ENCODE measurements around the gene OPRL1. TPM values are rescaled to one million over a fixed set of nuclear protein-coding genes. Genes with fewer than 3 reads are reported as not detected.
A peak's percentile ranks its signal among the peaks of the same experiment; 100 is the strongest.
"Not testable (repeated sequence)": the region's sequence is repeated elsewhere in the genome, so short reads cannot be mapped to it uniquely, and the experiment has no call there.

OPRL1 gene
- total RNA-seq, 1 donor: 0.72 TPM

DNA sequence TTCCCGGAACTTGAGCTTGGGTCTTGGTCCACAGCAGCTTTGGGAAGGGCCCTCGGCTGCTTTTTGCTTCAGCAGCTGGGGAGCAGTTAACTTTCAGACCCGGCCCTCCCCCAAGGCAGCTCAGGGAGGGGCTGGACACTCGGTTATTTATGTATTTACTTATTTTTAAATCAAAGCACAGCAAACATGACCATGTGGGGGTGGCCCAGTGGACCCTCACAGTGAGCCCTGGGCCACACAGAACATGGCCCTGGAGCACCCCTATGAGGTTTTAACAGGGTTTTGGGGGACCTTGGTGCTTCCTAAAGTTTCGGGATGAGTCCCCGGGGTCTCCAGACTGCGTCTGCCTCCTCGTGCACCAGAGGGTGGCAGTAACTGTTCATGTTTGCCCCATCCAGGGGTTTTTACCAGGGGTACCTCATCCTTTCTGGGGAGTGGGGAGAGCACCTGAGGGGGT lies 54.1 kb downstream of the OPRL1 start:
- TF ChIP-seq, protein P1, sequence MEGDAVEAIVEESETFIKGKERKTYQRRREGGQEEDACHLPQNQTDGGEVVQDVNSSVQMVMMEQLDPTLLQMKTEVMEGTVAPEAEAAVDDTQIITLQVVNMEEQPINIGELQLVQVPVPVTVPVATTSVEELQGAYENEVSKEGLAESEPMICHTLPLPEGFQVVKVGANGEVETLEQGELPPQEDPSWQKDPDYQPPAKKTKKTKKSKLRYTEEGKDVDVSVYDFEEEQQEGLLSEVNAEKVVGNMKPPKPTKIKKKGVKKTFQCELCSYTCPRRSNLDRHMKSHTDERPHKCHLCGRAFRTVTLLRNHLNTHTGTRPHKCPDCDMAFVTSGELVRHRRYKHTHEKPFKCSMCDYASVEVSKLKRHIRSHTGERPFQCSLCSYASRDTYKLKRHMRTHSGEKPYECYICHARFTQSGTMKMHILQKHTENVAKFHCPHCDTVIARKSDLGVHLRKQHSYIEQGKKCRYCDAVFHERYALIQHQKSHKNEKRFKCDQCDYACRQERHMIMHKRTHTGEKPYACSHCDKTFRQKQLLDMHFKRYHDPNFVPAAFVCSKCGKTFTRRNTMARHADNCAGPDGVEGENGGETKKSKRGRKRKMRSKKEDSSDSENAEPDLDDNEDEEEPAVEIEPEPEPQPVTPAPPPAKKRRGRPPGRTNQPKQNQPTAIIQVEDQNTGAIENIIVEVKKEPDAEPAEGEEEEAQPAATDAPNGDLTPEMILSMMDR (IDR thresholded peaks at IDR 0.05; ENCODE audit: extremely low read depth, low read depth, low read length): peak; percentile 14
- H3K36me3 ChIP-seq (ENCODE audit: insufficient read depth, low read length): no peaks in the 10 kb centered on the region
- H3K9me3 ChIP-seq (ENCODE audit: low read depth, low read length): no peaks in the 10 kb centered on the region
- no peak overlapping the region for H3K4me3 ChIP-seq (ENCODE audit: insufficient read depth, low read length)
- no peaks in the 10 kb centered on the region for H3K4me1 ChIP-seq (ENCODE audit: insufficient read depth, low read length)
- H3K4me2 ChIP-seq (ENCODE audit: insufficient read depth, low read length): no peak overlapping the region
- H2AFZ ChIP-seq (ENCODE audit: low read length): no peak overlapping the region
- H3K27ac ChIP-seq (ENCODE audit: low read depth, low read length): no peak overlapping the region
- no peaks in the 10 kb centered on the region for H4K20me1 ChIP-seq (ENCODE audit: insufficient read depth, low read length)
- H3K27me3 ChIP-seq (ENCODE audit: insufficient read depth, low read length): no peaks in the 10 kb centered on the region
- peak; percentile 70 for DNase-seq (ENCODE audit: insufficient read length, low spot score, missing footprints)
- H3K79me2 ChIP-seq (ENCODE audit: insufficient read depth, low read length): no peaks in the 10 kb centered on the region

DNA sequence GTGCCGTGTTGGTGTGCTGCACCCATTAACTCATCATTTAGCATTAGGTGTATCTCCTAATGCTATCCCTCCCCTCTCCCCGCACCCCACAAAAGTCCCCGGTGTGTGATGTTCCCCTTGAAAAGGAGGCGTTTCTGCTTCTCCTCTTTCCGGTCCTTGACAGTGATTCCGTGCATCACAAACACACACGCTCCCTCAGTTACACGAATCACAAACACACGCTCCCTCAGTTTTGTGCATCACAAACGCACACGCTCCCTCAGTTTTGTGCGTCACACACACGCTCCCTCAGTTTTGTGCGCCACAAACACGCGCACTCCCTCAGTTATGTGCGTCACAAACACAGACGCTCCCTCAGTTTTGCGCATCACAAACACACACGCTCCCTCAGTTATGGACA lies 54.9 kb downstream of the OPRL1 start:
- DNase-seq (ENCODE audit: insufficient read length, low spot score, missing footprints): peak; percentile 73
- H3K4me3 ChIP-seq (ENCODE audit: insufficient read depth, low read length); H2AFZ ChIP-seq (ENCODE audit: low read length); H3K4me2 ChIP-seq (ENCODE audit: insufficient read depth, low read length); H4K20me1 ChIP-seq (ENCODE audit: insufficient read depth, low read length); H3K79me2 ChIP-seq (ENCODE audit: insufficient read depth, low read length); H3K27ac ChIP-seq (ENCODE audit: low read depth, low read length); H3K9me3 ChIP-seq (ENCODE audit: low read depth, low read length); H3K36me3 ChIP-seq (ENCODE audit: insufficient read depth, low read length); H3K4me1 ChIP-seq (ENCODE audit: insufficient read depth, low read length); H3K27me3 ChIP-seq (ENCODE audit: insufficient read depth, low read length): not testable (repeated sequence)

DNA sequence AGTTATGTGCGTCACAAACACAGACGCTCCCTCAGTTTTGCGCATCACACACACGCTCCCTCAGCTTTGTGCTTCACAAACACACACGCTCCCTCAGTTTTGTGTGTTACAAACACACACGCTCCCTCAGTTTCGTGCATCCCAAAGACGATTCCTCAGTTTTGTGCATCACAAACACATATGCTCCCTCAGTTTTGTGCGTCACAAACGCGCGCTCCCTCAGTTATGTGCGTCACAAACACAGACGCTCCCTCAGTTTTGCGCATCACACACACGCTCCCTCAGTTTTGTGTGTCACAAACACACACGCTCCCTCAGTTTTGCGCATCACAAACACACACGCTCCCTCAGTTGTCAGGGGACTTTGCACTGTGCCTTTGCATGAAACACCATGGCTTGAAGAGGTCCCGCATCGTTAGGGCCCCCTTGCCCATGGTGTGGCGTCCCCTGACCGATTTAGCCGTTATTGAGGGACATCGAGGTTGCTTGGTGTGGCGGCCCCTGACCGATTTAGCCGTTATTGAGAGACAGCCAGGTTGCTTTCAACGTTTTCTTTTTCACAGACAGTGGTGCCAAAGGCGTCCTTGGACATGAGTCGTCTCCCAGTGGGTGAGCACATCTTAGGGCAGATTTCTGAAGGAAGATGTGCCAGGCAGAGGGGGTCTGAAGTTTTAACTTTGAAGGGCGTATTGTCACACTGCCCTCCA lies 56.3 kb downstream of the OPRL1 start:
- Histone ChIP-seq H3K27me3 (ENCODE audit: insufficient read depth, low read length) (no peaks in the 10 kb centered on the region), H3K4me3 (ENCODE audit: insufficient read depth, low read length) (no peak overlapping the region), H2AFZ (ENCODE audit: low read length) (no peak overlapping the region), H3K79me2 (ENCODE audit: insufficient read depth, low read length) (no peaks in the 10 kb centered on the region), H3K4me1 (ENCODE audit: insufficient read depth, low read length) (no peaks in the 10 kb centered on the region), H3K9me3 (ENCODE audit: low read depth, low read length) (no peaks in the 10 kb centered on the region), H3K36me3 (ENCODE audit: insufficient read depth, low read length) (no peaks in the 10 kb centered on the region), H3K4me2 (ENCODE audit: insufficient read depth, low read length) (no peak overlapping the region), H3K27ac (ENCODE audit: low read depth, low read length) (no peak overlapping the region), H4K20me1 (ENCODE audit: insufficient read depth, low read length) (no peaks in the 10 kb centered on the region)
- DNase-seq (ENCODE audit: insufficient read length, low spot score, missing footprints): peak; percentile 45
- TF ChIP-seq, protein P1 (IDR thresholded peaks at IDR 0.05; ENCODE audit: extremely low read depth, low read depth, low read length): no peak

DNA sequence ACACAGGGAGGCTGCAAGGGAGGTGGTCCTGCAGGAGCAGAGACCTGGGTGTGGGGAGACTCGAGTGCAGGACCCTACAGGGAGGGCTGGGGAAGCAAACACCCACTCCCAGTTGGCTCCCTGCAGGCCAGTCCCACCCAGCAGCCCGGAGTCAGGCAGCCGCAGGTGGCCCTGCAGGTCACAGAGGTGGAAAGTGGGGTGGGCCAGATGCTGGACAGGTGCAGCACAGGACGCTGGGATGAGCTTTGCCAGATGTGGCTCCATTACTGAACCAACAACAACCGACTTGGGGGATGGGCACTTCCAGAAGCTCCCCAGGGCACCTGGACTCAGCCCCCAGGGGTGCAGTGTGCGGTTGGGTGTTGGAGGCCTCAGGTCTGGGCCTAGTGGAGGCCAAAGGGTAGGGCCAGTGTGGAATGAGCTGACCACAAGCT lies 57.7 kb downstream of the OPRL1 start:
- no peaks in the 10 kb centered on the region for H4K20me1 ChIP-seq (ENCODE audit: insufficient read depth, low read length)
- H3K4me3 ChIP-seq (ENCODE audit: insufficient read depth, low read length): no peak overlapping the region
- TF ChIP-seq, protein P1 (IDR thresholded peaks at IDR 0.05; ENCODE audit: extremely low read depth, low read depth, low read length): no peak
- H3K79me2 ChIP-seq (ENCODE audit: insufficient read depth, low read length): no peaks in the 10 kb centered on the region
- H3K27me3 ChIP-seq (ENCODE audit: insufficient read depth, low read length): peaks cover under 1% of the 10 kb centered on the region
- no peaks in the 10 kb centered on the region for H3K4me1 ChIP-seq (ENCODE audit: insufficient read depth, low read length)
- no peaks in the 10 kb centered on the region for H3K9me3 ChIP-seq (ENCODE audit: low read depth, low read length)
- H3K36me3 ChIP-seq (ENCODE audit: insufficient read depth, low read length): no peaks in the 10 kb centered on the region
- no peak overlapping the region for H3K27ac ChIP-seq (ENCODE audit: low read depth, low read length)
- no peak overlapping the region for H3K4me2 ChIP-seq (ENCODE audit: insufficient read depth, low read length)
- DNase-seq (ENCODE audit: insufficient read length, low spot score, missing footprints): peak; percentile 32
- H2AFZ ChIP-seq (ENCODE audit: low read length): no peak overlapping the region

All from osteoblast (primary cell).